ENCODE results near the gene TIGD1.

GRCh38 chr2:232588031-232588430 is 37.7 kb upstream of the TIGD1 start:
- no peak for TF ChIP-seq POLR2A (IDR thresholded peaks at IDR 0.05; ENCODE audit: low read depth, low read length)
- TF ChIP-seq TAF1 (IDR thresholded peaks at IDR 0.05; ENCODE audit: low read depth, low read length) = no peak
- TF ChIP-seq POU2F2 (IDR thresholded peaks at IDR 0.05; ENCODE audit: low read depth, low read length) = no peak
- no peak for TF ChIP-seq POLR2AphosphoS5 (IDR thresholded peaks at IDR 0.05; ENCODE audit: low read depth, low read length)

Measured in GM12891 (cell line).